GM19372 (cell line): Measurements from ENCODE around the gene OR9A2.
"Not testable (repeated sequence)": the region's sequence is repeated elsewhere in the genome, so short reads cannot be mapped to it uniquely, and the experiment has no call there.

ENCODE experiments used
- ATAC-seq: cut with Tn5 transposase; IDR thresholded peaks from one replicate; pipeline ENCODE4 v1.9.1; 2021; ENCODE audit warnings: mild to moderate bottlenecking, low read depth, moderate library complexity; ENCODE audit not compliant: unreplicated experiment

OR9A2 gene

GRCh38 chr7:142978402-142978801 lies 48.5 kb downstream of the OR9A2 start:
- not testable (repeated sequence) for ATAC-seq
